ENCODE measurements around the gene TRPV4. TPM values are rescaled to one million over a fixed set of nuclear protein-coding genes. Genes with fewer than 3 reads are reported as not detected.

Gene TRPV4
- total and polyA plus RNA-seq, 3 donors from 2014 or later, result 1.3 to 3.0 (median 2.2) TPM

DNA sequence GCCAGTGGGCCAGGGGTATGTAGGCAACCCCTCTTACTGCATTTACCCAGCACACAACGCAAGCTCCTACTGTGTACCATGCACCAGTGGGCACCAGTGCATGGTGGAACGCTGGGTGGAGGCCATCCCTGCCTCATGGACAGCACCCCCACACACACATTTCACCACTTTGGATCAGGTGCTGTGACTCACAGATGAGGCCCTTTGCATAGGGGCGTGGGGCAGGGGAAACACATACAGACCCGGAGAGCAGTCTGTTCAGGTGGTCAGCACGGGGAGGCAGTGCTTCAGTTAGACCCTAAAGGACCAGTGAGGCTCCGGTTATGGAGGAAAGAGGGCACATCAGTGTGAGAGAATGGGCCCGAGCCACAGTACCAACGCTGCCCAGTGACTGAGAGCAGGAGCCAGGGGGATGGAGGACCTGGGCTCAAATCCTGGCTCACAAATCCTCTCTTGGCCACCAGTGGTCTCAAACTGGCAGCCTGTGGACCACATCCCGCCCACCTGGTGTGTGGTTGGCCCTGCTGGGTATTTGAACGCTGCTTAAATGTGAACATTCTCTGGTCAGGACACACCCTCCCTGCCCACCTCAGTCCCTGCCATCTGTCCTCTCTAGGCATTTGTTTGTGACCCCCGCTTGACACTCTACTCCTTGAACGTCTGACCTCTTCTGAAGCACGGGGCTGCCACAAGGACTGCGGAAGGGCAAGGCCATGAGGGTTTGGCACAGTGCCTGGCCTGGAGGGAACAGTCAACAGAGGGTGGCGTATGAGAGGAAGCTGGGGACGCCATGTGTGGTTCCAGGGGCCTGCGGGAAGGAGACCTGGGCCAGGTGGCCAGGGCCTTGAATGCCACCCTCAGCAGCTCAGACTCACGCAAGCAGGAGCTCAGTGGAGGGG lies 72.9 kb downstream of the TRPV4 start:
- no peak overlapping the region for H3K27ac ChIP-seq
- no peaks in the 10 kb centered on the region for H3K36me3 ChIP-seq (ENCODE audit: low read depth, missing control alignments)
- no peak for TF ChIP-seq POLR2A (IDR thresholded peaks at IDR 0.05)
- TF ChIP-seq, protein P1, sequence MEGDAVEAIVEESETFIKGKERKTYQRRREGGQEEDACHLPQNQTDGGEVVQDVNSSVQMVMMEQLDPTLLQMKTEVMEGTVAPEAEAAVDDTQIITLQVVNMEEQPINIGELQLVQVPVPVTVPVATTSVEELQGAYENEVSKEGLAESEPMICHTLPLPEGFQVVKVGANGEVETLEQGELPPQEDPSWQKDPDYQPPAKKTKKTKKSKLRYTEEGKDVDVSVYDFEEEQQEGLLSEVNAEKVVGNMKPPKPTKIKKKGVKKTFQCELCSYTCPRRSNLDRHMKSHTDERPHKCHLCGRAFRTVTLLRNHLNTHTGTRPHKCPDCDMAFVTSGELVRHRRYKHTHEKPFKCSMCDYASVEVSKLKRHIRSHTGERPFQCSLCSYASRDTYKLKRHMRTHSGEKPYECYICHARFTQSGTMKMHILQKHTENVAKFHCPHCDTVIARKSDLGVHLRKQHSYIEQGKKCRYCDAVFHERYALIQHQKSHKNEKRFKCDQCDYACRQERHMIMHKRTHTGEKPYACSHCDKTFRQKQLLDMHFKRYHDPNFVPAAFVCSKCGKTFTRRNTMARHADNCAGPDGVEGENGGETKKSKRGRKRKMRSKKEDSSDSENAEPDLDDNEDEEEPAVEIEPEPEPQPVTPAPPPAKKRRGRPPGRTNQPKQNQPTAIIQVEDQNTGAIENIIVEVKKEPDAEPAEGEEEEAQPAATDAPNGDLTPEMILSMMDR (IDR thresholded peaks at IDR 0.05), result no peak
- H3K4me3 ChIP-seq, result no peak overlapping the region
- WGBS, 2 donors, result 76 to 80% methylated on average over 16 to 18 of the region's 18 CpGs
- DNase-seq, result peak; percentile 58
- H3K27me3 ChIP-seq, result no peaks in the 10 kb centered on the region
- H3K4me1 ChIP-seq, result peaks cover 8% of the 10 kb centered on the region
- intact Hi-C loops (cut with DNase I; ENCODE audit: low total_unique reads), result no loop called here
- H3K9me3 ChIP-seq, result no peaks in the 10 kb centered on the region

DNA sequence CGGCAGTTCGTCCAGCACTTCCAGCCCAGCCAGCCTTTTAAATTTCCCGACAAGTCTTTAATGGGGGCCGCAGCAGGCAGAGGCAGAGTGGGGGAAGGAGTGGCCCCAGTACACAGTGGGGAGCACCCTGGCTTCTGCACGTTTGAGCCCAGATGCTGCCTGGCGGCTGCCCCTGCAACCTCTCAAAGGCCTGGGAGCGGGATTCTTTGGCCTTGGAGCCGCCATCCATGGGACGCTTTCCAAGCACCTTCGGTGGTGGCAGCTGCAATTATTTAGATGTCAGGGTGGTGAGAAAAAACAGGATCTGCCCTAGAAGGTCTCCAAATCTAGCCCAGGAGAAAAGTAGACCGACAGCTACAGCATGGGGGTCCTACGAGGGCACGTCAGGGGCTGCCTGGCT lies 73.6 kb downstream of the TRPV4 start:
- H3K27ac ChIP-seq, result no peak overlapping the region
- intact Hi-C loops (cut with DNase I; ENCODE audit: low total_unique reads), result no loop called here
- WGBS, 2 donors, result 73 to 81% methylated on average over 13 of the region's 13 CpGs
- no peak for TF ChIP-seq POLR2A (IDR thresholded peaks at IDR 0.05)
- TF ChIP-seq, protein P1 (IDR thresholded peaks at IDR 0.05), result no peak
- no peaks in the 10 kb centered on the region for H3K9me3 ChIP-seq
- no peak for DNase-seq
- H3K27me3 ChIP-seq, result no peaks in the 10 kb centered on the region
- no peaks in the 10 kb centered on the region for H3K36me3 ChIP-seq (ENCODE audit: low read depth, missing control alignments)
- H3K4me3 ChIP-seq, result no peak overlapping the region
- peaks cover 8% of the 10 kb centered on the region for H3K4me1 ChIP-seq

DNA sequence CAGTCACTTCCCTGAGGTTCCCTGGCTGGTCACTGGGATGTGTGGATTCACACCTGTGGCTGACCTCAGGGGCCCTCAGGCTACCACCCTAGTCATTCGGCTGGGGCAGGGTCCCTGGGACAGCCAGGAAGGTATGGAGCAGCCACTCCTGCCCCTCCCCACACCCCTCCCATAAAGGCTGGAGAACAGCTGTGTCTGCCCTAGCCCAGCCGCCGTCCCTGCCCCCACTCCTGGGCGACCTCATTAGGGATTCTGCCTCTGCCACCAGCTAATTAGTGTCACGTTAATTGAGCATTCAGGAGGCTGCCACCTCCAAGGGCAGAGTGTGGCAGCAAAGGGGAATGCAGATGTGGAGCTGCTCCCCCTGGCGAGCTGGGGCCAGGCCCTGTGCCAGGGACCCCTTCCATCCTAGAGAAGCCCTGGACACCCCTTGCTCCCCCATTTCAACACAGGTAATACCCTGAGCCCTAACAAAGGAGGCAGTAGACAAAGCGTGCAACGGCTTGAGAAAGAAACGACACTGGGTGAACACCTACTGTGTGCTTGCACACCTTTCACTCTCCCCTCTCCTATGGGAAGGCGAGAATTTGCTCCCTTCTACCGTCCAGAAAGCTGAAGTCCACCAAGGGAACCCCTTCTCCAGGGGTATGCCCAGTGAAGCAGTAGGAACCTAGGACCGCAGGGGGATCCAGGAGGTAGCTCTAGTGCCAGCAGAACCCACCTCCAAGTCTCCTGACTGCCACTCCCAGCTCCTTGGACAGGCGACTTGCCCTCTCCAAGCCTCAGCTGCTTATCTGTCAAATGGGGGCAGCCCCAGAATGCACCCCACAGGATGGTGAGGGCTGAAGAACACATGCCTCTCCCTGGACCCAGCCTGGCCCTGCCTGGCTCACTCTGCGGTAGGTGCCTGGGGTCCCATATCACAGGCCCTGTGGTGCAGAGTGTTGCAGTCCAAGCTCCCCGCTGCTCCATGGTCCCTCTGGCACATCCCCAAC lies 74.5 kb downstream of the TRPV4 start:
- WGBS, 2 donors, result 84 to 88% methylated on average over 12 to 15 of the region's 15 CpGs
- no peak overlapping the region for H3K27ac ChIP-seq

DNA sequence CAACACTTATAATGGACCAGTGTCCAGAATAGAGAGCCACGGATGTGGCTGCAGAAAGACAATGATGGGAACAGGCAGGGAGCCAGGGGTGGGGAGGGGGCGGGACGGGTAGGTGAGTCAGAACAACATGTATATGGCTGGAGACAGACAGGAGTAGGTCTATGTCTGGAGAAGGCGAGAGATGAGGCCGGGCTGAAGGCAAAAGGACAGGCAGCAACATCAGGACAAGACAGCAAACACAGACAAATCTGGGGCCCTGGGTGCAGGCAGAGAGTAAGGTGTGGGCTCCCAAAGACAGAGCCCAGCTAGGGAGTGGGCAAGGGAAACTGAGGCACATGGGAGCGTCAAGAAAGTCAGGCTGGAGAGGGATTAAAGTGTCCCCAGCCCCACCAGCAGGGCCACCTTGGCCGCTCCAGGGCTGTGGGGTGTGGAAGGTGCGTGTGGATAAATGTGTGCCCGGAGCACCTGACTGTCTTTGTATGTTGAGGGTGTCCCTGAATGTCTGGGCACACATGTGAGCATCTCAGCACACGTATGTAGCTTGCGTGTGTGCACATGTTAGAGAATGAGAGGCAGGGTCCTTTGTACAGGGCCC lies 75.4 kb downstream of the TRPV4 start:
- WGBS, 2 donors, result 79 to 89% methylated on average over 10 to 11 of the region's 11 CpGs
- H3K4me3 ChIP-seq, result no peak overlapping the region
- DNase-seq, result no peak
- no peak overlapping the region for H3K27ac ChIP-seq
- peaks cover 8% of the 10 kb centered on the region for H3K4me1 ChIP-seq
- H3K27me3 ChIP-seq, result no peaks in the 10 kb centered on the region
- no peaks in the 10 kb centered on the region for H3K9me3 ChIP-seq
- no peak for TF ChIP-seq POLR2A (IDR thresholded peaks at IDR 0.05)
- TF ChIP-seq, protein P1 (IDR thresholded peaks at IDR 0.05), result no peak
- intact Hi-C loops (cut with DNase I; ENCODE audit: low total_unique reads), result no loop called here
- no peaks in the 10 kb centered on the region for H3K36me3 ChIP-seq (ENCODE audit: low read depth, missing control alignments)

More for the DNA sequence above, 74.5 kb downstream of the TRPV4 start:
- no peak for DNase-seq
- Histone ChIP-seq H3K4me1 (peaks cover 8% of the 10 kb centered on the region), H3K9me3 (no peaks in the 10 kb centered on the region), H3K4me3 (no peak overlapping the region), H3K27me3 (no peaks in the 10 kb centered on the region), H3K36me3 (ENCODE audit: low read depth, missing control alignments) (no peaks in the 10 kb centered on the region)
- no peak for TF ChIP-seq POLR2A (IDR thresholded peaks at IDR 0.05)
- TF ChIP-seq, protein P1 (IDR thresholded peaks at IDR 0.05), result no peak
- intact Hi-C loops (cut with DNase I; ENCODE audit: low total_unique reads), result no loop called here

Data from testis (tissue), 3 donors.